ENCODE results near the gene CCNJ.

Gene CCNJ

DNA sequence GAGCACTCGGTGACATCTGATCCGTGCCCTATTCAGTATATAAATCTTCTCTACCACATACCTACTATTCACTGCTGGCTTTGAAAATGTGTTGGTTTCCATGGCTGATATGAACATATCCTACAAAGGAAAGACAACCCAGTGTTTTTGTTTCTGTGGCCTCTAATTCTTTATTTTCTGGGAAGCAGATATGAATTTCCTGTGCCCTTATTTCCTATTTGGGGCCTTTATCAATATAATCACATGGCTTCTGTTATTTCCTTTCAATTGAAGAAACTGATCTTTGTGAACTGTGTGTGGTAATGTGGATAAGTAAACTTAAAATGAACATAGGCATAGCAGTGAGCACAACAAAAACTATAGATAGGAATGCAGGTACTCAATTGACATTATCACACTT, 10.6 kb downstream of the CCNJ start:
- no peak for DNase-seq (ENCODE audit: extremely low spot score, insufficient read length, low read depth)
- FAIRE-seq, result no peak

- FAIRE-seq, result no peak
- DNase-seq (ENCODE audit: extremely low spot score, insufficient read length, low read depth), result no peak
Measured at GRCh38 chr10:96056787-96057186, 13.4 kb downstream of the CCNJ start.

DNA sequence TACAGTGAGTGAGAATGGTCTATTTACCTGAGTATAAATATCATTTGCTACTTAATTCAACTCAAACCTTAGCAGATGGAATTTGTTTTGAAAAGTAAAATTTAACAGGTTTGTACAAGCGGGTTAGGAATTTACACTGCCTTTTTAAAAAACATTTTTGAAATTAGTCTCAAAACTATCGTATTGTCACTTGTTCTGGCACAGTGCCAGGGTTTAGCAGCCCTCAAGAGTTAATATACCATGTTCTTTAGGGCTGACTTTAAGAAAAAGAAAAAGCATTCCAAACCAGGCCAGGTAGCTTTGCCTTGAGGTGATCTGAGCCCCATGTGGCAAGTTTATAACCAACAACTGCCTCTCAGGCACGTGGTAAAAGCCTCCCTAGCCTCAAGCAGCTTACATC, 17.8 kb downstream of the CCNJ start:
- DNase-seq (ENCODE audit: extremely low spot score, insufficient read length, low read depth) (no peak), FAIRE-seq (no peak)

- no peak for FAIRE-seq
Measured at GRCh38 chr10:96072674-96073073, 29.3 kb downstream of the CCNJ start.

GRCh38 chr10:96073722-96074121, 30.3 kb downstream of the CCNJ start:
- DNase-seq (ENCODE audit: extremely low spot score, insufficient read length, low read depth), result no peak
- FAIRE-seq, result no peak

More at GRCh38 chr10:96072674-96073073, 29.3 kb downstream of the CCNJ start:
- no peak for DNase-seq (ENCODE audit: extremely low spot score, insufficient read length, low read depth)

GRCh38 chr10:96074776-96075175, 31.4 kb downstream of the CCNJ start:
- DNase-seq (ENCODE audit: extremely low spot score, insufficient read length, low read depth) (no peak), FAIRE-seq (no peak)

DNA sequence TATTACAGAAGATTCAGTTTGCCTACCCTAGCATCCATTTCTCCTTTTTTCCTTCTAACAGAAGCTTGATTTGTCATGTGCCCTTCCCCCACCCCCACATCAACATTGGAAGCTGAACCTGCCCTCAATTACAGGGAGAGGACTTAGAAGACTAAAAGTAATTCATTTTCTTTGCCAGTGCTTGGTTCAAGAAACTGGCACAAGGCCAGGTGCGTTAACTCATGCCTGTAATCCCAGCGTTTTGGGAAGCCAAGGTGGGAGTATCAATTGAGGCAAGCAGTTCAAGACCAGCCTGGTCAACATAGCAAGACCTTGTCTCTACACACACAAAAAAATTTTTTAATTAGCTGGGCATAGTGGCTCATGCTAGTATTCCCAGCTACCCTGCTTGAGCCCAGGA, 32.6 kb downstream of the CCNJ start:
- FAIRE-seq, result no peak
- no peak for DNase-seq (ENCODE audit: extremely low spot score, insufficient read length, low read depth)

- DNase-seq (ENCODE audit: extremely low spot score, insufficient read length, low read depth), result no peak
- no peak for FAIRE-seq
Measured at GRCh38 chr10:96077156-96077555, 33.8 kb downstream of the CCNJ start.

DNA sequence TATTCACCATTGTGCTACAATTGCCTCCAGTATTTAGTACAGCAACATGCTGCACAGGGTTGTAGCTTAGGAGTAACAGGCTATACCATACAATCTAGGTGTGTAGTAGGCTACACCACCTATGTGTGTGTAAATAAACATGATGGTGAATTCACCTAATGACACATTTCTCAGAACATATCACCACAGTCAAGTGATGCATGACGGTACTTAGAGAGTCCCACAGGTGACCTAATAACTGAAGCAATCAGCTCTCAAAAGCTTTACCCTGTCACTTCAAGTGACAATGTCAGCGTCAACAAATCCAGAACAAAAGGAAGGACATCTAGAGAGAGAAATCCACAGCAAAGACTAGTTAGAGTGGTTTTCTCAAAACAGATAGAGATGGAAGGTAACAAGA, 38.8 kb downstream of the CCNJ start:
- FAIRE-seq (no peak), DNase-seq (ENCODE audit: extremely low spot score, insufficient read length, low read depth) (no peak)

GRCh38 chr10:96082748-96083147, 39.4 kb downstream of the CCNJ start:
- DNase-seq (ENCODE audit: extremely low spot score, insufficient read length, low read depth) (no peak), FAIRE-seq (no peak)

DNA sequence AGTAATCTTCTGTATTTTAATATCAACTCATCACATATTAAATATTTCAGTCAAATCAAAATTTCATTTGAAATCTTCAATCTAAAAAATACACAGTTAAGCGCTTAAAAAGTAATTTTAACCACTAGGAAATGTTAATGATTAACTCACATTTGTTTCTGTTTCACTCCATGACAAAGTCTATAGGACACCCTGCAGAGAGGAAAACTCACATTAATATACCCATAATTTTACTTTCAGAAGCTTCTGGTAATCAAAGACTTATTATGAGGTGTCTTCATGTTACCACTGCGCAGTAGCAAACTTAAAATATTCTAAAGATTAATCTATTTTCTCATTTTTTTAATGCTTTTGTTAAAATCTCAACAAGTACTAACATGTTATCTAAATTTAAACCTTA, 45.7 kb downstream of the CCNJ start:
- peak; percentile 9 for DNase-seq (ENCODE audit: extremely low spot score, insufficient read length, low read depth)
- peak; percentile 5 for FAIRE-seq

GRCh38 chr10:96089670-96090462, 46.5 kb downstream of the CCNJ start:
- FAIRE-seq, result peak; percentile 99
- DNase-seq (ENCODE audit: extremely low spot score, insufficient read length, low read depth), result peak; percentile 83

DNA sequence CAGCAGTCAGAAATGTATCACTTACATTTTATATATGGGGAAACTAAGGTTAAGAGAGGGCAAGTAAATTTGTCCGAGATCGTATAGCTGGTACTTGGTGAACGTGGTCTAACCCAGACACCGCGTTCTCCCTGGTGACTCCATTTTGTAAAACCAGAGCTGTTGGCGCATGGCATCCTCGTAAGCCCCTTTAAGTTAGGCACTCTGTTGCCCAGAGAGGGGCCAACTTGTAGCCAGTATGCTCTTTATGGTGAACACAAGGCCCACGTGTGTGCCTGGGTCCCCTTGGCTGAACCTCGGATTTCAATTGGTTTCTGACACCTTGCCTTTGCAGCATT, 47.0 kb downstream of the CCNJ start:
- no peak for DNase-seq (ENCODE audit: extremely low spot score, insufficient read length, low read depth)
- FAIRE-seq, result no peak

GRCh38 chr10:96092999-96093767, 49.8 kb downstream of the CCNJ start:
- FAIRE-seq (no peak), DNase-seq (ENCODE audit: extremely low spot score, insufficient read length, low read depth) (no peak)

- FAIRE-seq (no peak), DNase-seq (ENCODE audit: extremely low spot score, insufficient read length, low read depth) (no peak)
Measured at GRCh38 chr10:96093948-96094347, 50.6 kb downstream of the CCNJ start.

GRCh38 chr10:96096958-96097357, 53.6 kb downstream of the CCNJ start:
- FAIRE-seq, result no peak
- DNase-seq (ENCODE audit: extremely low spot score, insufficient read length, low read depth), result no peak

DNA sequence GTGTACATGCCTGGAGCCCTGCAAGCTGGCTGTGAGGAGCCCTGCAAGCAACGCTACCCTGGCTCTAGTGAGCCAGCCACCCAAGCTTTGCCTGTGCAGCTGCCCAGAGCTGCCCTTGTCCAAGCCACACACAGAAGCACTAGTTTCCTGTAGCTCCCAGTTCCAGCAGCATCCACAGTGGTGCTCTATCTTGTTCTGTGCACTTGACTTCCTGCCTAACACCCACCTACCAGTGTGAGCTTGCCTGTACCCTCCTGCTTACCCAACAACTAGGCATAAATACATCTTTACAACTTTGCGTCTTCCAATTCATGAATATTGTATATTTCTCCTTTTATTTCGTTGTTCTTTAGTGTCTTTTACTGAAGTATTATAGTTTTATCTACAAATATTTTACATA, 54.5 kb downstream of the CCNJ start:
- FAIRE-seq (no peak), DNase-seq (ENCODE audit: extremely low spot score, insufficient read length, low read depth) (no peak)

GRCh38 chr10:96107623-96108038, 64.2 kb downstream of the CCNJ start:
- no peak for DNase-seq (ENCODE audit: extremely low spot score, insufficient read length, low read depth)
- no peak for FAIRE-seq
